WERI-Rb-1 (cell line): ENCODE measurements around the gene BACE2.

Experiments used
- DNase-seq: peaks from one replicate; pipeline ENCODE4 v3.0.0-alpha.2; 2020
- H3K27ac ChIP-seq: fragments of 250-450 bp; sonication (Bioruptor Pico); 2 replicates; pipeline ENCODE4 v1.5.1; 2020; ENCODE audit warnings: mild to moderate bottlenecking, moderate library complexity
- H3K27me3 ChIP-seq: fragments of 250-450 bp; sonication (Bioruptor Pico); 2 replicates; pipeline ENCODE4 v1.5.1; 2021; ENCODE audit warnings: mild to moderate bottlenecking, low read depth, moderate library complexity; ENCODE audit not compliant: insufficient read depth, severe bottlenecking
- H3K36me3 ChIP-seq: fragments of 250-450 bp; sonication (Bioruptor Pico); 2 replicates; pipeline ENCODE4 v1.5.1; 2020; ENCODE audit warnings: mild to moderate bottlenecking, moderate library complexity
- H3K4me3 ChIP-seq: 2 replicates; pipeline ENCODE4 v1.5.1; 2011; ENCODE audit warnings: low read depth, mild to moderate bottlenecking, control low read depth, low read length
- H3K9me3 ChIP-seq: fragments of 250-450 bp; sonication (Bioruptor Pico); 2 replicates; pipeline ENCODE4 v1.5.1; 2021; ENCODE audit warnings: mild to moderate bottlenecking, moderate library complexity; ENCODE audit not compliant: severe bottlenecking
- CTCF ChIP-seq: IDR thresholded peaks from 2 replicates; pipeline ENCODE4 v1.5.1; 2011; ENCODE audit warnings: low read depth, mild to moderate bottlenecking, control low read depth, inconsistent platforms, low read length

BACE2 gene

GRCh38 chr21:41162096-41162495 lies 5.9 kb upstream of the BACE2 start:
- no peaks in the 10 kb centered on the region for H3K36me3 ChIP-seq
- no peak for TF ChIP-seq CTCF
- no peak for DNase-seq
- no peak overlapping the region for H3K27ac ChIP-seq
- no peak overlapping the region for H3K4me3 ChIP-seq
- peaks cover 7% of the 10 kb centered on the region for H3K9me3 ChIP-seq
- H3K27me3 ChIP-seq = peaks cover 8% of the 10 kb centered on the region

GRCh38 chr21:41163091-41163490 lies 4.9 kb upstream of the BACE2 start:
- H3K9me3 ChIP-seq = peaks cover 5% of the 10 kb centered on the region
- TF ChIP-seq CTCF = no peak
- no peaks in the 10 kb centered on the region for H3K36me3 ChIP-seq
- no peak overlapping the region for H3K27ac ChIP-seq
- no peak overlapping the region for H3K4me3 ChIP-seq
- peaks cover 8% of the 10 kb centered on the region for H3K27me3 ChIP-seq
- no peak for DNase-seq

- TF ChIP-seq CTCF = no peak
- Histone ChIP-seq H3K9me3 (no peaks in the 10 kb centered on the region), H3K4me3 (no peak overlapping the region), H3K27ac (no peak overlapping the region), H3K36me3 (no peaks in the 10 kb centered on the region), H3K27me3 (peaks cover 11% of the 10 kb centered on the region)
- no peak for DNase-seq
Measured at GRCh38 chr21:41164052-41164451, 3.9 kb upstream of the BACE2 start.

GRCh38 chr21:41164981-41165655 lies 2.8 kb upstream of the BACE2 start:
- Histone ChIP-seq H3K9me3 (no peaks in the 10 kb centered on the region), H3K27me3 (peaks cover 11% of the 10 kb centered on the region), H3K36me3 (no peaks in the 10 kb centered on the region), H3K4me3 (no peak overlapping the region), H3K27ac (no peak overlapping the region)
- DNase-seq = no peak
- no peak for TF ChIP-seq CTCF

GRCh38 chr21:41166884-41167283 lies 1.1 kb upstream of the BACE2 start:
- peaks cover 11% of the 10 kb centered on the region for H3K27me3 ChIP-seq
- no peaks in the 10 kb centered on the region for H3K9me3 ChIP-seq
- no peak for DNase-seq
- no peaks in the 10 kb centered on the region for H3K36me3 ChIP-seq
- H3K27ac ChIP-seq = no peak overlapping the region
- no peak for TF ChIP-seq CTCF
- H3K4me3 ChIP-seq = peak overlapping the region; percentile 83
